Testis (tissue), 3 donors: Measurements from ENCODE around the gene IQCH. TPM values are rescaled to one million over a fixed set of nuclear protein-coding genes. Genes with fewer than 3 reads are reported as not detected.

Experiments
- DNase-seq: peaks from one replicate; pipeline ENCODE4 v3.0.0-alpha.2; 2019
- H3K27ac ChIP-seq, 2 donors: fragments of 200-600 bp; sonication (generic); one replicate each; pipeline ENCODE4 v1.5.1; 2019
- H3K27me3 ChIP-seq: fragments of 200-600 bp; sonication (generic); one replicate; pipeline ENCODE4 v1.5.1; 2019
- H3K36me3 ChIP-seq: fragments of 200-600 bp; sonication (generic); one replicate; pipeline ENCODE4 v1.5.1; 2017; ENCODE audit warnings: low read depth; ENCODE audit errors: missing control alignments
- H3K4me1 ChIP-seq: fragments of 200-600 bp; sonication (generic); one replicate; pipeline ENCODE4 v1.5.1; 2019
- H3K4me3 ChIP-seq, 2 donors: fragments of 200-600 bp; sonication (generic); one replicate each; pipeline ENCODE4 v1.5.1; 2017 to 2019
- H3K9me3 ChIP-seq: fragments of 200-600 bp; sonication (generic); one replicate; pipeline ENCODE4 v1.5.1; 2017
- CTCF ChIP-seq, 3 experiments: fragments of 450-650 bp in 2 of 3; fragments of 200-600 bp in 1 of 3; sonication (generic) in 1 of 3; IDR thresholded peaks; one replicate each; pipeline ENCODE4 v1.5.1; 2016 to 2019; ENCODE audit warnings: antibody characterized with exemption in 3 of 3, mild to moderate bottlenecking in 2 of 3, moderate library complexity in 1 of 3
- POLR2A ChIP-seq: fragments of 450-650 bp; IDR thresholded peaks from one replicate; pipeline ENCODE4 v1.6.1; 2017; ENCODE audit warnings: antibody characterized with exemption, mild to moderate bottlenecking, moderate library complexity
- WGBS, 2 donors: methylation state at CpG; one replicate each; pipeline ENCODE4 v1.1.5; 2018; 5-methylcytosine and 5-hydroxymethylcytosine counted together
- intact Hi-C: fragments of 100-400 bp; cut with DNase I; formaldehyde crosslinking; loops from one replicate; pipeline ENCODE4 v1.15.1; 2023; ENCODE audit warnings: low total_unique reads
- polyA plus RNA-seq: library from polyadenylated mRNA; stranded (reverse); fragments of 350-450 nt; fragmentation: Illumina TruSeq; extraction: RNeasy Lipid Tissue Mini Kit (QIAGEN cat#74804); gene quantifications from one replicate; pipeline ENCODE4 v1.2.3, GENCODE V29; 2014; ENCODE audit warnings: low read depth, low replicate concordance; ENCODE audit not compliant: insufficient read depth
- total RNA-seq, 2 donors: library from RNA; depleted of rRNA; stranded (reverse); fragments of >200 nt; gene quantifications; one replicate each; pipeline ENCODE4 v1.2.3, GENCODE V29; 2016

Gene IQCH
- total and polyA plus RNA-seq, 3 donors from 2014 or later, result 23.5 to 42.2 (median 31.9) TPM

- intact Hi-C loops, result no loop called here
- Histone ChIP-seq H3K27me3 (no peaks in the 10 kb centered on the region), H3K27ac (no peak overlapping the region), H3K4me3 (no peak overlapping the region), H3K9me3 (no peaks in the 10 kb centered on the region), H3K36me3 (no peaks in the 10 kb centered on the region), H3K4me1 (no peaks in the 10 kb centered on the region)
- 83 to 87% methylated on average over 9 of the region's 9 CpGs for WGBS, 2 donors
- DNase-seq, result no peak
- no peak for TF ChIP-seq POLR2A
- no peak for TF ChIP-seq CTCF (IDR thresholded peaks at IDR 0.05)
Observed at GRCh38 chr15:67370206-67370954, 115.8 kb downstream of the IQCH start.

GRCh38 chr15:67372543-67372942 lies 118.0 kb downstream of the IQCH start:
- H3K9me3 ChIP-seq, result no peaks in the 10 kb centered on the region
- intact Hi-C loops, result no loop called here
- no peaks in the 10 kb centered on the region for H3K4me1 ChIP-seq
- 56 to 63% methylated on average over 8 of the region's 8 CpGs for WGBS, 2 donors
- no peaks in the 10 kb centered on the region for H3K27me3 ChIP-seq
- TF ChIP-seq POLR2A (no peak), CTCF (IDR thresholded peaks at IDR 0.05) (no peak)
- no peaks in the 10 kb centered on the region for H3K36me3 ChIP-seq
- H3K4me3 ChIP-seq, result no peak overlapping the region
- H3K27ac ChIP-seq, result no peak overlapping the region
- DNase-seq, result no peak

- no peak for TF ChIP-seq CTCF (IDR thresholded peaks at IDR 0.05)
- no peak for TF ChIP-seq POLR2A
- no peaks in the 10 kb centered on the region for H3K36me3 ChIP-seq
- intact Hi-C loops, result no loop called here
- no peaks in the 10 kb centered on the region for H3K27me3 ChIP-seq
- no peak overlapping the region for H3K4me3 ChIP-seq
- DNase-seq, result no peak
- H3K4me1 ChIP-seq, result no peaks in the 10 kb centered on the region
- H3K27ac ChIP-seq, result no peak overlapping the region
- 79 to 80% methylated on average over 6 of the region's 6 CpGs for WGBS, 2 donors
- H3K9me3 ChIP-seq, result no peaks in the 10 kb centered on the region
Observed at GRCh38 chr15:67372986-67373675, 118.5 kb downstream of the IQCH start.

- no peak overlapping the region for H3K4me3 ChIP-seq
- no peak for DNase-seq
- H3K9me3 ChIP-seq, result no peaks in the 10 kb centered on the region
- intact Hi-C loops, result no loop called here
- H3K27me3 ChIP-seq, result no peaks in the 10 kb centered on the region
- no peaks in the 10 kb centered on the region for H3K4me1 ChIP-seq
- no peaks in the 10 kb centered on the region for H3K36me3 ChIP-seq
- TF ChIP-seq POLR2A, result no peak
- TF ChIP-seq CTCF (IDR thresholded peaks at IDR 0.05), result no peak
- H3K27ac ChIP-seq, result no peak overlapping the region
Observed at GRCh38 chr15:67373971-67374370, 119.4 kb downstream of the IQCH start.

- no peak overlapping the region for H3K27ac ChIP-seq
- intact Hi-C loops, result no loop called here
- DNase-seq, result no peak
- H3K27me3 ChIP-seq, result no peaks in the 10 kb centered on the region
- H3K9me3 ChIP-seq, result no peaks in the 10 kb centered on the region
- WGBS, 2 donors, result 85 to 91% methylated on average over 3 of the region's 3 CpGs
- no peaks in the 10 kb centered on the region for H3K4me1 ChIP-seq
- TF ChIP-seq CTCF (IDR thresholded peaks at IDR 0.05), result no peak
- H3K4me3 ChIP-seq, result no peak overlapping the region
- no peaks in the 10 kb centered on the region for H3K36me3 ChIP-seq
Observed at GRCh38 chr15:67379530-67379929, 124.9 kb downstream of the IQCH start.
